Measurements from ENCODE around the gene TLE1. TPM values are rescaled to one million over a fixed set of nuclear protein-coding genes. Genes with fewer than 3 reads are reported as not detected.

Gene TLE1
- total and polyA plus RNA-seq, 9 donors = 25.8 to 58.1 (median 41.1) TPM

DNA sequence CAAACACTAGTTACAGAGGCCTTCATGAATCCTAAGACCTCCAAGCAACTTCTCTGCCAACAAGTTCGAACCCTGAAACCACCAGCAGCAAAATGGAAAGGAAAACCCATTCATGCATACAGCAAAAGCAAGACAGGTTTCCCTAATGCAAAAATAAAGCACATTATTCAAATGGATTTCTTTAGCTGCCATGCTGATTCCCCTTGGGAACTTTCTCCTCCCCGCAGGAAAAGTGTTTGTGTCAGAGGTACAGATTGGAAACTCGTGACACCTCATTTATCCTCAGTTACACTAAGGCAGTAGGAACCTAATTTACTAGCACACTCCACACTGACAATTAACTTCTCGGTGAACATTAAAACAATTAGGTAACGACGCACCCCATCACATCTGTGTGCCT lies 63.4 kb downstream of the TLE1 start:
- intact Hi-C loops (cut with DNase I) = no loop called here
- Histone ChIP-seq H3K9me3 (no peaks in the 10 kb centered on the region), H3K27me3 (no peaks in the 10 kb centered on the region), H3K4me1 (ENCODE audit: insufficient read depth) (peaks cover 2% of the 10 kb centered on the region), H3K4me3 (no peak overlapping the region), H3K36me3 (no peaks in the 10 kb centered on the region), H3K27ac (no peak overlapping the region)
- DNase-seq = no peak
- WGBS, 3 donors = 88 to 95% (median 94%) methylated on average over 6 of the region's 6 CpGs
- TF ChIP-seq POLR2A (IDR thresholded peaks at IDR 0.05) (no peak), CTCF (IDR thresholded peaks at IDR 0.05) (no peak), EP300 (IDR thresholded peaks at IDR 0.05) (no peak)

DNA sequence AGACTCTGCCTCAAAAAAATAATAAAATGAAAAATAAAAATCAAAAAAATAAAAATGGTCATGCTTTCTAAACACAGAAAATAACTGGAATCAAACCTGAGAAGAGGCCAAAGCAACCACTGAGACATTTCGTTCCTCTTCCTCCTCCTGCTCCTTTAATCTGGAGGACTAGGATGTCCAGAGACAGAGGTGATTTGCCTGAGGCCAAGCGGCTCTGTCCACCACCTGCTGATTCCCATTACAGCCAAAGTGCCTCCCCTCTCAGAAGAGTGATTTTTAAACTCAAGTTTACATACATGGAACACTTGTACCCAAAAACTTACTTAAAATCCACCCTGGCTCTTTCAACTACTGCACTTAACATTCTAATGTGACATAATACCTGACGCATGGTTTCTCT lies 65.6 kb downstream of the TLE1 start:
- Histone ChIP-seq H3K9me3 (no peaks in the 10 kb centered on the region), H3K27me3 (no peaks in the 10 kb centered on the region), H3K4me3 (no peak overlapping the region), H3K27ac (no peak overlapping the region), H3K36me3 (no peaks in the 10 kb centered on the region), H3K4me1 (ENCODE audit: insufficient read depth) (peaks cover 2% of the 10 kb centered on the region)
- intact Hi-C loops (cut with DNase I) = no loop called here
- 94 to 95% (median 94%) methylated on average over 3 of the region's 3 CpGs for WGBS, 3 donors
- no peak for DNase-seq
- TF ChIP-seq CTCF (IDR thresholded peaks at IDR 0.05) (no peak), EP300 (IDR thresholded peaks at IDR 0.05) (no peak), POLR2A (IDR thresholded peaks at IDR 0.05) (no peak)

DNA sequence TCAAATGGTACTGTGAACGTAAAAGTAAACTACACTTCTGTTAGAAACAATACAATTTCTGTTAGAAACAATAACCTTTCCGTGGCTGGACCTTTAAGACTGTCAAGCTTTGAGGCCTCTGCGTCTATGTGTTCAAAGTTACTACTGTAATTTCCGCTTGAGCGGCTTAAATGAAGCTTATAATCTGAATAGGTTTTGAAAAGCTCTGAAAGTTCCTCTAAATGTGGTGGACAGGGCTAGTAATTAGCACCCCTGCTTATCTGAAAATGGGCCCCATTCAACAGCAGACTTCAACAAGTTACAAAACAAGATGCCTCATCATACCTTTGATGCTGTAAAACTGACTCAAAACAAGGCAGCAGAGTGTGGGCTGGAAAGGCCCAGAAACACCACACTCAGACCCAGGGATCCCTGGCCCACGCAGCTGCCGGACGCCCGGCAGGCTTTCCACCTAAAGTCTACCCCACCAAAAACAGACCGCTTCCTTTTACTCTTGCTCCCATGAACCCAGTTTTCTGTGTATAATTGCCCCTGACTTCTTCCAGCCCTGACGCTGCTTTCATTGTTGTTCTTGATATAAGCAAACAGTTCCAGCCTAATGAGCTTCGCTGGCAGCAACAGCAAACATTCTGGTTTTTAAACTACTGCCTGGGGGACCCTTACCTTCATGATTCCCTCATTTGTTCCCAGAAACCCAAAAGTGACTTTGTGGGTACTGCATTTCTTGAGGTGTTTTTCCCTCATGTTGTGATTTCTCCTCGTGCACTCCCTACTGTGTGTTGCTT lies 66.7 kb downstream of the TLE1 start:
- intact Hi-C loops (cut with DNase I) = no loop called here
- Histone ChIP-seq H3K36me3 (no peaks in the 10 kb centered on the region), H3K27me3 (no peaks in the 10 kb centered on the region), H3K4me3 (no peak overlapping the region), H3K9me3 (no peaks in the 10 kb centered on the region), H3K27ac (no peak overlapping the region), H3K4me1 (ENCODE audit: insufficient read depth) (no peaks in the 10 kb centered on the region)
- DNase-seq = no peak
- TF ChIP-seq EP300 (IDR thresholded peaks at IDR 0.05) (no peak), CTCF (IDR thresholded peaks at IDR 0.05) (no peak), POLR2A (IDR thresholded peaks at IDR 0.05) (no peak)
- WGBS, 3 donors = 87 to 93% (median 89%) methylated on average over 13 of the region's 13 CpGs

- DNase-seq = no peak
- H3K4me1 ChIP-seq (ENCODE audit: insufficient read depth) = no peaks in the 10 kb centered on the region
- intact Hi-C loops (cut with DNase I) = no loop called here
- no peaks in the 10 kb centered on the region for H3K36me3 ChIP-seq
- WGBS, 3 donors = 75 to 89% (median 85%) methylated on average over 11 of the region's 11 CpGs
- TF ChIP-seq CTCF (IDR thresholded peaks at IDR 0.05) (no peak), EP300 (IDR thresholded peaks at IDR 0.05) (no peak), POLR2A (IDR thresholded peaks at IDR 0.05) (no peak)
- H3K27me3 ChIP-seq = no peaks in the 10 kb centered on the region
- H3K4me3 ChIP-seq = no peak overlapping the region
- no peak overlapping the region for H3K27ac ChIP-seq
- H3K9me3 ChIP-seq = no peaks in the 10 kb centered on the region
Measured at GRCh38 chr9:81621785-81622259, 67.5 kb downstream of the TLE1 start.
